HUES64 (cell line): Measurements from ENCODE around the gene RPS6KA2.

Source experiments
- H3K27ac ChIP-seq: 2 replicates; pipeline ENCODE4 v1.7.0; 2013; ENCODE audit warnings: low read depth, low read length, inconsistent platforms
- H3K27me3 ChIP-seq: 2 replicates; pipeline ENCODE4 v1.6.1; 2013; ENCODE audit warnings: mild to moderate bottlenecking, low read length; ENCODE audit not compliant: insufficient read depth
- H3K36me3 ChIP-seq: 2 replicates; pipeline ENCODE4 v1.6.1; 2013; ENCODE audit warnings: mild to moderate bottlenecking, low read length; ENCODE audit not compliant: insufficient read depth
- H3K4me1 ChIP-seq: 2 replicates; pipeline ENCODE4 v1.6.1; 2013; ENCODE audit warnings: mild to moderate bottlenecking, low read length, moderate library complexity; ENCODE audit not compliant: insufficient read depth
- H3K4me3 ChIP-seq: 2 replicates; pipeline ENCODE4 v1.5.1; 2013; ENCODE audit warnings: mild to moderate bottlenecking, low read length, moderate library complexity
- H3K9ac ChIP-seq: 2 replicates; pipeline ENCODE4 v1.6.1; 2013; ENCODE audit warnings: mild to moderate bottlenecking, low read depth, low read length
- H3K9me3 ChIP-seq: 2 replicates; pipeline ENCODE4 v1.6.1; 2013; ENCODE audit warnings: low read depth, low read length; ENCODE audit not compliant: insufficient read depth
- WGBS: fragments of 150-250, 120-280 bp; methylation state at CpG from one replicate; pipeline ENCODE4 v1.1.7; 2013; ENCODE audit warnings: missing lambda C conversion rate; 5-methylcytosine and 5-hydroxymethylcytosine counted together

RPS6KA2 gene

GRCh38 chr6:166495487-166496314 lies 131.3 kb downstream of the RPS6KA2 start:
- Histone ChIP-seq H3K9me3 (no peaks in the 10 kb centered on the region), H3K4me1 (no peaks in the 10 kb centered on the region; the same call in 1 of the 2 replicates), H3K27ac (no peak overlapping the region), H3K4me3 (no peak overlapping the region), H3K9ac (no peak overlapping the region), H3K27me3 (no peaks in the 10 kb centered on the region), H3K36me3 (no peaks in the 10 kb centered on the region)
- 94% methylated on average over 20 of the region's 20 CpGs for WGBS

- H3K27me3 ChIP-seq, result no peaks in the 10 kb centered on the region
- H3K36me3 ChIP-seq, result no peaks in the 10 kb centered on the region
- H3K27ac ChIP-seq, result no peak overlapping the region
- 93% methylated on average over 31 of the region's 31 CpGs for WGBS
- H3K4me1 ChIP-seq, result peaks cover 3% of the 10 kb centered on the region
- H3K9ac ChIP-seq, result no peak overlapping the region
- H3K4me3 ChIP-seq, result no peak overlapping the region
- no peaks in the 10 kb centered on the region for H3K9me3 ChIP-seq
Observed at GRCh38 chr6:166494757-166495486, 132.1 kb downstream of the RPS6KA2 start.

DNA sequence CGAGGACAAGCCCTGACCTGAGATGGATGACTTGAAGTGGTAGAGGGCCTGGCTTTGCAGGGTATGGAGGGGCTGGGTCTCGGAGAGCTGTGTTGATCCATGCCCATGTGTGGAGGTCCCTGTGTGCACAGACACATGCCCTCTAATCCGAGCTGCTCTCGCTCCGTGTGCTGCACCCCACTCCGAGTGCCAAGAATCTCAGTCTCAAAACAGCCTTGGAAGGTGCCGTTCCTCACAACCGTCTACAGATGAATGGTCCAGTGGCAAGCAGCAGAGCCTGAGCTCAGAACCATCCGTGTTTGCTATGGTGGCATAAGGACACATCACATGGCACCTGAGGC lies 133.0 kb downstream of the RPS6KA2 start:
- Histone ChIP-seq H3K27me3 (no peaks in the 10 kb centered on the region), H3K4me3 (no peak overlapping the region), H3K4me1 (peaks cover 8% of the 10 kb centered on the region), H3K9me3 (no peaks in the 10 kb centered on the region), H3K27ac (no peak overlapping the region), H3K36me3 (no peaks in the 10 kb centered on the region), H3K9ac (no peak overlapping the region)
- 94% methylated on average over 9 of the region's 9 CpGs for WGBS

GRCh38 chr6:166493427-166494100 lies 133.5 kb downstream of the RPS6KA2 start:
- no peak overlapping the region for H3K27ac ChIP-seq
- no peak overlapping the region for H3K4me3 ChIP-seq
- H3K9ac ChIP-seq, result no peak overlapping the region
- H3K36me3 ChIP-seq, result no peaks in the 10 kb centered on the region
- 94% methylated on average over 21 of the region's 21 CpGs for WGBS
- peaks cover 11% of the 10 kb centered on the region for H3K4me1 ChIP-seq
- no peaks in the 10 kb centered on the region for H3K9me3 ChIP-seq
- no peaks in the 10 kb centered on the region for H3K27me3 ChIP-seq

GRCh38 chr6:166492092-166492741 lies 134.8 kb downstream of the RPS6KA2 start:
- Histone ChIP-seq H3K27ac (no peak overlapping the region), H3K9ac (no peak overlapping the region), H3K27me3 (no peaks in the 10 kb centered on the region), H3K9me3 (no peaks in the 10 kb centered on the region), H3K36me3 (no peaks in the 10 kb centered on the region), H3K4me3 (no peak overlapping the region), H3K4me1 (peaks cover 17% of the 10 kb centered on the region)
- 93% methylated on average over 5 of the region's 5 CpGs for whole genome bisulfite sequencing

DNA sequence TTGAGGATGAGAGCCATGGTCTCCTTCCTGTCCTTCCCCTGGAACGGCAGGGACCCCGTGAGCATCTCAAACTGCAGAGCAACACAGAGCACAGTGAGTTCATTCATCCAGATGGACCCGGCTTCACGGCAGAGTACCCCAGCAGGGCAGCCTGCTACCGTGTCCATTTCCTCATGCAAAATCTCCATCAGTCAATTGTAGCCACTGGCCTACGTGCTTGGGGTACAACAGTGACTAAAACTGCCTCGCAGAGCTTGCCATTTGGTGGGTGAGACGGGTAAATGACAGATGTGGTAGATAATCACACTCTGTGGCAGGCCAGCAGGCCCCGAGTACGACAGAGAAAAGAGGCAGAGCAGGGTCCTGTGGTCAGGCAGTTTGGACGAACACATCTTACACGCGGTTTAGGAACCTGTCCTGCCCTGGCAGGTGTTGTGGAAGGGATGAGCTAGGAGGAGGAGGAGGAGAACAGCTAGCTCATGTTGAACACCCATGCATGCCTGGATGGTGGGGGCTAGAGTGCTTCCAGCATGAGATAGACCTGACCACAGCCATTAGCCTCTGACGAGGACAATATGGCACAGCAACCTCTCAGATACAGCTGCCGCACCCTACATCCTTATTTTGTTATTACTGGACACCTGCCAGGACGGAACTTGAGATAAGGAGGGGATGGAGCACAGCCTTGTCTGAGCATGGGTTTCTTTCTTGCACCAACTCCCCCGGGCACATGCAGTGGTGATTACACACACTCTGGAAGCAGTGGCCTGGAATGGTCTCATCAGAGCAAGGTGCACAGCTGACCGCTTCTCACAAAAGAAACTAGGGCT lies 136.2 kb downstream of the RPS6KA2 start:
- no peak overlapping the region for H3K4me3 ChIP-seq
- H3K36me3 ChIP-seq, result no peaks in the 10 kb centered on the region
- peaks cover 17% of the 10 kb centered on the region for H3K4me1 ChIP-seq
- H3K27me3 ChIP-seq, result no peaks in the 10 kb centered on the region
- H3K9me3 ChIP-seq, result no peaks in the 10 kb centered on the region
- H3K27ac ChIP-seq, result no peak overlapping the region
- no peak overlapping the region for H3K9ac ChIP-seq
- WGBS, result 94% methylated on average over 18 of the region's 18 CpGs

DNA sequence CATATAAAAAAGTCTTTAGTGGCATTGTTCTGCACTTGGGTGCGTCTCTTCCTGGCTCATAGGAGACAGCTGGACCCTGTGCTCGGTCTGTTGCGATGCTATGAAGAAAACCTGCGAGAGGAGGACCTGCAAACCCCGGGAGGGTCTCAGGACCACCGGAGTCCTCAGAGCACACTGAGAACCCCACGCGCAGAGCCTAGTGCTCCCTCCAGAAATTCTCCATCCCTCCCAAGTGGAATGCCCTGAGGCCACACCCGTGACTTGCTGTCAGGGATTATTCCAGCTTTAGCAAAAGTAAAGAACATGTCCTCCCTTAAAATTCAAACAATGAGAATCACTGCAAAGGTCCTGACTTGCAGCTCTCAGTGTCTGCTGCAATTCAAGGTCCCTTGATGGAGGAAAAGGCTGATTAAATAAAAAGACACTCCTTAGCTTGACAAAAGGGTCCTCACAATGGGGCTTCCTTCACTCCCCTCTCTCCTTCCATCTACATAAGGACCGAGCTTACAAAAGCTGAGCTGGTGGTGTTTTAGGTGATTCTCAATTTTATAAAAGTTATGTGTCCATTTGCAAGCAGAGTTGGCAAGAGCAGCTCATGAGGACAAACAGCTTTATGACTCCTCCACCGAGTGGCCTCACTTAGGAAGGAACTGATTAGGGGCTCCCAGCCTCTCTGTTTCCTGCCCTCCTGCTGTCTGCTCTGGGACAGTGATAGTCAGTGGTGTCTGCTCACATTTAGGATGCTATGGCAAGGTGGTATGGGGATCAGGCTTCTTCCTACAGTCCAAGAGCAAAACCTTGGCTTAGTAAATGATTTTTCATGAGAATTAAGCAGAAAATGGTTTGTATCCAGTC lies 137.5 kb downstream of the RPS6KA2 start:
- 75% methylated on average over 11 of the region's 11 CpGs for WGBS
- no peak overlapping the region for H3K4me3 ChIP-seq
- no peaks in the 10 kb centered on the region for H3K36me3 ChIP-seq
- no peak overlapping the region for H3K27ac ChIP-seq
- H3K4me1 ChIP-seq, result peaks cover 17% of the 10 kb centered on the region
- H3K27me3 ChIP-seq, result no peaks in the 10 kb centered on the region
- H3K9ac ChIP-seq, result no peak overlapping the region
- no peaks in the 10 kb centered on the region for H3K9me3 ChIP-seq

GRCh38 chr6:166488701-166489100 lies 138.3 kb downstream of the RPS6KA2 start:
- no peak overlapping the region; the same call in 1 of the 2 replicates for H3K9ac ChIP-seq
- no peaks in the 10 kb centered on the region for H3K9me3 ChIP-seq
- 95% methylated on average over 13 of the region's 13 CpGs for WGBS
- H3K27ac ChIP-seq, result no peak overlapping the region
- H3K27me3 ChIP-seq, result no peaks in the 10 kb centered on the region
- H3K36me3 ChIP-seq, result no peaks in the 10 kb centered on the region
- H3K4me1 ChIP-seq, result peaks cover 17% of the 10 kb centered on the region
- H3K4me3 ChIP-seq, result no peak overlapping the region

GRCh38 chr6:166488076-166488685 lies 138.9 kb downstream of the RPS6KA2 start:
- Histone ChIP-seq H3K4me3 (no peak overlapping the region), H3K9me3 (no peaks in the 10 kb centered on the region), H3K9ac (no peak overlapping the region; the same call in 1 of the 2 replicates), H3K36me3 (no peaks in the 10 kb centered on the region), H3K4me1 (peaks cover 17% of the 10 kb centered on the region), H3K27me3 (no peaks in the 10 kb centered on the region), H3K27ac (no peak overlapping the region)
- 94% methylated on average over 15 of the region's 15 CpGs for WGBS
